AG09319 (cell line): ENCODE results near the gene FXYD4.

Source experiments
- DNase-seq: peaks from one replicate; pipeline ENCODE4 v3.0.0-alpha.2; 2010; ENCODE audit warnings: low read depth; ENCODE audit errors: extremely low read depth
- CTCF ChIP-seq: IDR thresholded peaks from 2 replicates; pipeline ENCODE4 v1.5.1; 2011; ENCODE audit warnings: low read depth, mild to moderate bottlenecking, inconsistent platforms, low read length, moderate library complexity

FXYD4 gene

GRCh38 chr10:43383204-43383971, 12.0 kb downstream of the FXYD4 start:
- DNase-seq, result no peak
- no peak for TF ChIP-seq CTCF

- no peak for TF ChIP-seq CTCF
- no peak for DNase-seq
Observed at GRCh38 chr10:43384252-43385221, 13.1 kb downstream of the FXYD4 start.

- TF ChIP-seq CTCF, result no peak
- DNase-seq, result no peak
Observed at GRCh38 chr10:43385412-43386004, 14.1 kb downstream of the FXYD4 start.

GRCh38 chr10:43386549-43386948, 15.1 kb downstream of the FXYD4 start:
- no peak for TF ChIP-seq CTCF

GRCh38 chr10:43386981-43387677, 15.7 kb downstream of the FXYD4 start:
- DNase-seq, result no peak
- no peak for TF ChIP-seq CTCF

More at GRCh38 chr10:43386549-43386948, 15.1 kb downstream of the FXYD4 start:
- DNase-seq, result no peak

- DNase-seq, result no peak
- TF ChIP-seq CTCF, result no peak
Observed at GRCh38 chr10:43387678-43388032, 16.2 kb downstream of the FXYD4 start.
